Gastrocnemius medialis (tissue), 4 donors: ENCODE results near the gene CHAD. TPM values are rescaled to one million over a fixed set of nuclear protein-coding genes. Genes with fewer than 3 reads are reported as not detected.

Experiments used
- ATAC-seq, 2 donors: fragments of 150-250 bp; one replicate each; pipeline ENCODE4 v1.9.1; 2016
- DNase-seq, 2 donors: peaks; one replicate each; pipeline ENCODE4 v3.0.0-alpha.2; 2019
- H3K27ac ChIP-seq, 4 donors: fragments of 200-600 bp; sonication (generic); 1 replicate in 1 of 4; 2 replicates in 3 of 4; pipeline ENCODE4 v1.5.1; 2016 to 2018; ENCODE audit warnings: mild to moderate bottlenecking in 2 of 4, moderate library complexity in 1 of 4
- H3K27me3 ChIP-seq, 3 donors: fragments of 200-600 bp; sonication (generic) in 2 of 3; 1 replicate in 1 of 3; 2 replicates in 2 of 3; pipeline versions ENCODE4 v1.5.1 to v1.6.0; 2016 to 2019; ENCODE audit warnings: mild to moderate bottlenecking in 1 of 3, moderate library complexity in 1 of 3
- H3K36me3 ChIP-seq, 2 donors: fragments of 200-600 bp; sonication (generic) in 1 of 2; one replicate each; pipeline ENCODE4 v1.5.1; 2017 to 2018
- H3K4me1 ChIP-seq, 2 donors: fragments of 200-600 bp; sonication (generic) in 1 of 2; one replicate each; pipeline ENCODE4 v1.5.1; 2016 to 2017; ENCODE audit warnings: mild to moderate bottlenecking in 2 of 2
- H3K4me3 ChIP-seq, 4 donors: fragments of 200-600 bp; sonication (generic) in 3 of 4; 1 replicate in 1 of 4; 2 replicates in 3 of 4; pipeline ENCODE4 v1.5.1; 2016 to 2019; ENCODE audit warnings: mild to moderate bottlenecking in 2 of 4
- H3K9me3 ChIP-seq, 3 donors: fragments of 200-600 bp; sonication (generic) in 2 of 3; 1 replicate in 1 of 3; 2 replicates in 2 of 3; pipeline ENCODE4 v1.5.1; 2016 to 2019
- POLR2A ChIP-seq, 2 donors: fragments of 450-650 bp; IDR thresholded peaks; one replicate each; pipeline ENCODE4 v1.6.1; 2017; ENCODE audit warnings: antibody characterized with exemption in 2 of 2, mild to moderate bottlenecking in 2 of 2, moderate library complexity in 2 of 2
- in situ Hi-C, 4 donors: fragments of 200-750 bp; cut with MboI; loops; one replicate each; pipeline versions ENCODE4 v1.15.0 to v1.8.0; 2017; ENCODE audit warnings: low sequenced_read_pairs in 4 of 4
- intact Hi-C: fragments of 100-400 bp; cut with DNase I; formaldehyde crosslinking; loops from one replicate; pipeline ENCODE4 v1.15.1; 2023; ENCODE audit warnings: low total_unique reads
- total RNA-seq, 4 donors: library from RNA; depleted of rRNA; stranded (reverse); fragments of >200 nt; gene quantifications; one replicate each; pipeline versions ENCODE4 v1.1.0 to v1.2.3, GENCODE V29; 2016
- TF ChIP-seq, protein P1 (sequence below), 5 experiments: fragments of 450-650 bp in 3 of 5; fragments of 200-600 bp in 2 of 5; sonication (generic) in 2 of 5; IDR thresholded peaks in 4 of 5; conservative IDR thresholded peaks in 1 of 5; 1 replicate in 4 of 5; 2 replicates in 1 of 5; pipeline ENCODE4 v1.5.1; 2016 to 2019; ENCODE audit warnings: antibody characterized with exemption in 5 of 5, mild to moderate bottlenecking in 3 of 5, moderate library complexity in 3 of 5

Gene CHAD
- total RNA-seq, 4 donors from 2014 or later, result 1.8 to 8.8 TPM; not detected in 2

DNA sequence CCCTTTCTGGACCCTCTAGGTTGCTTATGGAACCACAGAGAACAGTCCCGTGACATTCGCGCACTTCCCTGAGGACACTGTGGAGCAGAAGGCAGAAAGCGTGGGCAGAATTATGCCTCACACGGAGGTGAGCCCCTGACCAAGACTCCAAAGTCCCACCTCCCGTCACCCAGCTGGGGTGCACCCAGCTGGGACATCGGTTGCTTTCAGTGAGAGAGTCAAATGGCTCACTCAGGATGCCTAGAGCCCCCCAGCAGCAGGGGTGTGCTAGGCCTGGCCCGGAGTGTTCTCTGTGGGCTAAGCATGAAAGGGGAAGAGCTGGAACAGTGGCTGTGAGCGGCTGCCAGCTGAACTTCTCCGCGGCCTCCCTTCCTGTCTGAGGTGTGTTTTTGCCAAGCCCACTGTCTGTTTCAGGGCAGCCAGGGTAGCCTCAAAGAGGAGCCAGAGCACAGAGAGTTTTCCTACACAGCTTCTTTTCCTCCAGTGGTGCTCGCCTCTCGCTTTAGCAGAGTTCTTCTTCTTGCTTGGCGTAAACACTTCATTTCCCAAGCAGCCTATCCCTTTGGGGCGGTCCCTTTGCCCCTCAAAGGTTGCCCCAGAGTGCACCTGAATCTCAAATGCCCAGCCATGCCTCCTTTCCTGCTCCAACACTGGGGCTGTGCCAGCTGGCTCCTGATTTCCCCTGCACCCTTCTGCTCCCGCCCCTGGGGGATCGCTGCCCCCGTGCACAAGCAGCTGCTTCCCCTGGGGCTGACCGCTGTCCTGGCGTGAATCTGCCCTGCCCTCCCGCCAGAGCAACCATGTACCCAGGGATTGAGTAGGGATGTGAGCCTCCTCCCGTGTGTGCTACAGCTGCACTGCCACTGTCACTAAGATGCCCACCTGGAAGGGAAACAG is 2.6 kb upstream of the CHAD start:
- ATAC-seq (peak in 1 of 2 donors; percentile 11), DNase-seq (peak in 1 of 2 donors; percentile 17)
- intact Hi-C loops (loop anchor here (10.0 kb wide), 1 partner anchor 484 kb away; no protein-coding TSS in a partner anchor), in situ Hi-C loops (loop anchor here in 1 of 4 donors (10.0 kb wide), 1 partner anchor 46 kb away; the partner anchor contains the start of gene ACSF2)
- Histone ChIP-seq H3K9me3 (no peaks in the 10 kb centered on the region), H3K36me3 (no peaks in the 10 kb centered on the region), H3K27ac (peak overlapping the region; percentile 60 to 82 (median 73)), H3K27me3 (no peaks in the 10 kb centered on the region), H3K4me3 (no peak overlapping the region), H3K4me1 (peaks cover 46 to 58% of the 10 kb centered on the region in 2 donors)
- TF ChIP-seq, protein P1, sequence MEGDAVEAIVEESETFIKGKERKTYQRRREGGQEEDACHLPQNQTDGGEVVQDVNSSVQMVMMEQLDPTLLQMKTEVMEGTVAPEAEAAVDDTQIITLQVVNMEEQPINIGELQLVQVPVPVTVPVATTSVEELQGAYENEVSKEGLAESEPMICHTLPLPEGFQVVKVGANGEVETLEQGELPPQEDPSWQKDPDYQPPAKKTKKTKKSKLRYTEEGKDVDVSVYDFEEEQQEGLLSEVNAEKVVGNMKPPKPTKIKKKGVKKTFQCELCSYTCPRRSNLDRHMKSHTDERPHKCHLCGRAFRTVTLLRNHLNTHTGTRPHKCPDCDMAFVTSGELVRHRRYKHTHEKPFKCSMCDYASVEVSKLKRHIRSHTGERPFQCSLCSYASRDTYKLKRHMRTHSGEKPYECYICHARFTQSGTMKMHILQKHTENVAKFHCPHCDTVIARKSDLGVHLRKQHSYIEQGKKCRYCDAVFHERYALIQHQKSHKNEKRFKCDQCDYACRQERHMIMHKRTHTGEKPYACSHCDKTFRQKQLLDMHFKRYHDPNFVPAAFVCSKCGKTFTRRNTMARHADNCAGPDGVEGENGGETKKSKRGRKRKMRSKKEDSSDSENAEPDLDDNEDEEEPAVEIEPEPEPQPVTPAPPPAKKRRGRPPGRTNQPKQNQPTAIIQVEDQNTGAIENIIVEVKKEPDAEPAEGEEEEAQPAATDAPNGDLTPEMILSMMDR (IDR thresholded peaks at IDR 0.05 in 4 of 5, conservative IDR thresholded peaks at IDR 0.05 in 1 of 5), result no peak
- TF ChIP-seq POLR2A (IDR thresholded peaks at IDR 0.05), result no peak

DNA sequence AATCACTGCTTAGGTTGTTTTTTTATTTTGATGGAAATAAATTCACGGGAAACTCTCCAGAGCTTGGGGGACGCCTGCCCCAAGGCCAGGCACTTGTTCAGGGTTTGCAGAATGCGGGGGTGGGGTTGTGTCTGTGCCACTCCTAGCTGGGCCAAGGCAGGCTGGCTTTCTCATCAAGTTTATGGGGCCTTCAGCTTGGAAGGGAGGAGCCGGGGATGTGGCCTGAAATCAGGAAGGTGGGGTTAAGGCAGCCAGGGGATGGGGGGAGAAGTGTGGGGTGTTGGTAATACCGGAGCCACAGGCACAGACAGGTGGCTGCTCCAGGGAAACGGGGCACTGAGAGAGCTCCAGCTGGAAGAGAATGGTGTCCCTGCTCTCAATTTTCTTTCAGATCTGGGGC is 1.7 kb upstream of the CHAD start:
- H3K27ac ChIP-seq, result peak overlapping the region; percentile 60 to 82 (median 73)
- H3K36me3 ChIP-seq, result no peaks in the 10 kb centered on the region
- H3K27me3 ChIP-seq, result no peaks in the 10 kb centered on the region
- H3K4me1 ChIP-seq, result peaks cover 49 to 58% of the 10 kb centered on the region in 2 donors
- H3K4me3 ChIP-seq, result no peak overlapping the region
- DNase-seq (peak in 1 of 2 donors; percentile 6), ATAC-seq (peak in 1 of 2 donors; percentile 3)
- intact Hi-C loops (loop anchor here (10.0 kb wide), 1 partner anchor 484 kb away; no protein-coding TSS in a partner anchor), in situ Hi-C loops (loop anchor here in 1 of 4 donors (10.0 kb wide), 1 partner anchor 46 kb away; the partner anchor contains the start of gene ACSF2)
- H3K9me3 ChIP-seq, result no peaks in the 10 kb centered on the region
- TF ChIP-seq POLR2A (IDR thresholded peaks at IDR 0.05), result no peak
- TF ChIP-seq, protein P1 (IDR thresholded peaks at IDR 0.05 in 4 of 5, conservative IDR thresholded peaks at IDR 0.05 in 1 of 5), result no peak

DNA sequence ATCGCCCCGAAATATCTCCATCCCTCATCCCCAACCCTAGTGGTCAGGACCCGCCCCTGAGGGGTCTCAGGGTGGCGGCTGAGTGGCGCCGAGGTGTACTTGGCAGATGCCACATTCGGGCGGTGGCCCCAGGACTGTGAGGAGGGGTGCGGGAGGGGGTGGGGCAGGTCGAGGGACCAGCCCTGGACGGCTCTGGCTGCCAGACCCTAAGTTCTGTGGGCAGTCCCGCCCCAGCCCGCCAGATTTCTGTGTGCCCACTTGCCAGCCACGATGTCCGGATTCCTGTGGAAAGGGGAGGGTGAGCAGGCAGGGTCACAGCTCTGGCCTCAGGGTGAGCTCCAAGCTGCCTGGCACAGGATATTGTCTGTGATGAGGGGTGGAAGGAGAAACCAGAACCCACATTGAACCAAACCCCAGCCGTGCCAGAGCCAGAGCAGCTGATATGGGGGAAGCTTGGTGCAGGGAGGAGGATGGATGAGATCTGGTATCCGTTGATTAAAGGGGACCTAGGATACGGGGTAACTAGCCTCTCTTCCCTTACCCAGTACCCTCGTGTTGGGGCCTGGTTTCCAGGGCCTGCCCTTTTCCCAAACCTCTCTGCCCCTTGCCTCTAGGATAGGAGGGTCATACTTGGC is 1.1 kb upstream of the CHAD start:
- no peak for TF ChIP-seq POLR2A (IDR thresholded peaks at IDR 0.05)
- TF ChIP-seq, protein P1 (IDR thresholded peaks at IDR 0.05 in 4 of 5, conservative IDR thresholded peaks at IDR 0.05 in 1 of 5), result no peak
- in situ Hi-C loops, result loop anchor here in 1 of 4 donors (10.0 kb wide), 1 partner anchor 45 kb away; the partner anchor contains the start of gene ACSF2
- Histone ChIP-seq H3K9me3 (no peaks in the 10 kb centered on the region), H3K27ac (peak overlapping the region; percentile 60 to 82 (median 73)), H3K27me3 (no peaks in the 10 kb centered on the region), H3K4me1 (peaks cover 49 to 58% of the 10 kb centered on the region in 2 donors), H3K36me3 (no peaks in the 10 kb centered on the region), H3K4me3 (peak overlapping the region in 3 of 4 donors; percentile 38 to 59 (median 50))
- no peak for ATAC-seq
- intact Hi-C loops, result loop anchor here (10.0 kb wide), 1 partner anchor 485 kb away; no protein-coding TSS in a partner anchor
- DNase-seq, result peak in 1 of 2 donors; percentile 2

DNA sequence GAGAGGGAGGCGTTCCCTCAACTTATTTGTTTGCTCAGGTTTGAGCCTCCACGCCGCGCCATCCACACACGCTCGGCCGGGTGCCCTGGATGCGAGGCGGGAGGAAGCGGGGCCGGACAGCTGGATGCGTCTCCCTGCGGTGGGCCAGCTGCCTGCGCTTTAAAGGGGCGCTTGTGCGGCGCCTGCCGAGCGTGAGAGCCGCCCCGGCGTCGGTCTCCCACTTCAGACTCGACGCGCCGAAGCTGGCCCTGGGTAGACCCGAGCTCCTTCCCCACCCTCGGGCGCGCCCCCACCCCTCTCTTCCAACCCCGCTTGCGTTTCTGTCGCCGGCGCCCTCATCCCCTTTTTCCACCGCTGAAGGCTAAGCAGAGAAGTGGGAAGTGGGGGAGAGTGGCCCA is 527 bp upstream of the CHAD start:
- Histone ChIP-seq H3K9me3 (no peaks in the 10 kb centered on the region), H3K27ac (peak overlapping the region; percentile 60 to 82 (median 73)), H3K27me3 (no peaks in the 10 kb centered on the region), H3K4me3 (peak overlapping the region; percentile 38 to 59 (median 44)), H3K4me1 (peaks cover 49 to 58% of the 10 kb centered on the region in 2 donors), H3K36me3 (no peaks in the 10 kb centered on the region)
- no peak for TF ChIP-seq POLR2A (IDR thresholded peaks at IDR 0.05)
- TF ChIP-seq, protein P1 (IDR thresholded peaks at IDR 0.05 in 4 of 5, conservative IDR thresholded peaks at IDR 0.05 in 1 of 5), result no peak
- intact Hi-C loops, result no loop called here
- DNase-seq (peak in 1 of 2 donors; percentile 2), ATAC-seq (no peak)
- in situ Hi-C loops, result no loop called here
